Measurements from ENCODE around the gene HMG20B.

- TF ChIP-seq CTCF (optimal IDR thresholded peaks at IDR 0.05 in 1 of 3, IDR thresholded peaks at IDR 0.05 in 1 of 3, conservative IDR thresholded peaks at IDR 0.05 in 1 of 3; ENCODE audit: extremely low read depth in 1 of 3, insufficient read depth in 2 of 3, low read length in 3 of 3) (no peak), EZH2 (IDR thresholded peaks at IDR 0.05; ENCODE audit: low read length) (no peak)
These were observed 44.7 kb downstream of the HMG20B start for GRCh38 chr19:3617463-3617862.

Measured in keratinocyte (primary cell).